Fibroblast of lung (primary cell): ENCODE data around the gene OSTM1. TPM values are rescaled to one million over a fixed set of nuclear protein-coding genes. Genes with fewer than 3 reads are reported as not detected.

Experiments used
- DNase-seq, 2 donors: peaks; one replicate each; pipeline versions ENCODE4 v3.0.0 to v3.0.0-alpha.2; 2010; ENCODE audit warnings: low read depth in 2 of 2
- H2AFZ ChIP-seq: 2 replicates; pipeline ENCODE4 v1.5.1; 2012; ENCODE audit warnings: low read length, control low read depth, inconsistent platforms
- H3K27ac ChIP-seq: 2 replicates; pipeline ENCODE4 v1.5.1; 2011; ENCODE audit warnings: low read length, control low read depth; ENCODE audit not compliant: insufficient read depth
- H3K27me3 ChIP-seq: 2 replicates; pipeline ENCODE4 v1.5.1; 2011; ENCODE audit warnings: mild to moderate bottlenecking, low read length; ENCODE audit not compliant: control insufficient read depth, insufficient read depth
- H3K36me3 ChIP-seq: 2 replicates; pipeline ENCODE4 v1.5.1; 2011; ENCODE audit warnings: low read length; ENCODE audit not compliant: control insufficient read depth, insufficient read depth
- H3K4me1 ChIP-seq: 2 replicates; pipeline ENCODE4 v1.5.1; 2011; ENCODE audit warnings: low read length; ENCODE audit not compliant: control insufficient read depth, insufficient read depth; ENCODE audit errors: extremely low read depth
- H3K4me2 ChIP-seq: 2 replicates; pipeline ENCODE4 v1.5.1; 2011; ENCODE audit warnings: low read length, control low read depth; ENCODE audit not compliant: insufficient read depth; ENCODE audit errors: extremely low read depth
- H3K4me3 ChIP-seq, 4 experiments: fragments of 200-600 bp in 1 of 4; sonication (generic) in 1 of 4; replicated peaks in 1 of 4; 2 replicates each; pipeline ENCODE4 v1.5.1; 2011 to 2016; ENCODE audit warnings: low read length in 4 of 4, low read depth in 3 of 4, mild to moderate bottlenecking in 3 of 4, control low read depth in 2 of 4, inconsistent platforms in 1 of 4, mixed read lengths in 1 of 4; ENCODE audit not compliant: insufficient read depth in 1 of 4; ENCODE audit errors: control extremely low read depth in 1 of 4
- H3K79me2 ChIP-seq: 2 replicates; pipeline ENCODE4 v1.5.1; 2012; ENCODE audit warnings: mild to moderate bottlenecking, low read length, inconsistent platforms; ENCODE audit not compliant: control insufficient read depth, insufficient read depth
- H3K9ac ChIP-seq: 2 replicates; pipeline ENCODE4 v1.5.1; 2011; ENCODE audit warnings: mild to moderate bottlenecking, low read length, control low read depth; ENCODE audit not compliant: insufficient read depth
- H3K9me3 ChIP-seq: 2 replicates; pipeline ENCODE4 v1.5.1; 2012; ENCODE audit warnings: low read depth, low read length; ENCODE audit not compliant: control insufficient read depth, insufficient read depth
- H4K20me1 ChIP-seq: 2 replicates; pipeline ENCODE4 v1.5.1; 2011; ENCODE audit warnings: low read length; ENCODE audit not compliant: control insufficient read depth, insufficient read depth; ENCODE audit errors: extremely low read depth
- EZH2 ChIP-seq: IDR thresholded peaks from 2 replicates; pipeline ENCODE4 v1.5.1; 2012; ENCODE audit warnings: low read length, control low read depth, mild to moderate bottlenecking; ENCODE audit errors: missing control alignments
- polyA plus RNA-seq, 2 donors: library from polyadenylated mRNA; depleted of rRNA in 1 of 2; stranded (reverse) in 1 of 2; unstranded in 1 of 2; fragments of >200 nt; gene quantifications; 2 replicates each; pipeline ENCODE4 v1.2.1, GENCODE V29; 2011 to 2012; ENCODE audit warnings: missing spikeins in 1 of 2
- total RNA-seq: library from RNA; depleted of rRNA; stranded (reverse); fragments of >200 nt; gene quantifications from 2 replicates; pipeline ENCODE4 v1.2.1, GENCODE V29; 2014
- TF ChIP-seq, protein P1 (sequence below), 2 donors: IDR thresholded peaks in 1 of 2; conservative IDR thresholded peaks in 1 of 2; 1 replicate in 1 of 2; 2 replicates in 1 of 2; pipeline ENCODE4 v1.5.1; 2011 to 2012; ENCODE audit warnings: low read length in 2 of 2, control low read depth in 1 of 2, inconsistent platforms in 1 of 2, low read depth in 1 of 2, mild to moderate bottlenecking in 1 of 2

OSTM1 gene
- total and polyA plus RNA-seq, 2 donors (not counting 1 experiment from before 2014, with no cell fraction given): 31.9 to 37.0 TPM

GRCh38 chr6:108113557-108114519 lies 39.3 kb upstream of the OSTM1 start:
- Histone ChIP-seq H3K9me3 (no peaks in the 10 kb centered on the region), H3K4me3 (peak overlapping the region in 3 of 4 experiments; percentile 13 to 43 (median 21)), H3K27ac (no peak overlapping the region), H2AFZ (peak overlapping the region; percentile 43), H3K79me2 (no peaks in the 10 kb centered on the region), H3K4me1 (no peaks in the 10 kb centered on the region), H3K4me2 (peak overlapping the region; percentile 76), H3K27me3 (peaks cover 44% of the 10 kb centered on the region), H4K20me1 (no peaks in the 10 kb centered on the region), H3K9ac (no peak overlapping the region), H3K36me3 (no peaks in the 10 kb centered on the region)
- TF ChIP-seq EZH2: peak; percentile 32
- TF ChIP-seq, protein P1, sequence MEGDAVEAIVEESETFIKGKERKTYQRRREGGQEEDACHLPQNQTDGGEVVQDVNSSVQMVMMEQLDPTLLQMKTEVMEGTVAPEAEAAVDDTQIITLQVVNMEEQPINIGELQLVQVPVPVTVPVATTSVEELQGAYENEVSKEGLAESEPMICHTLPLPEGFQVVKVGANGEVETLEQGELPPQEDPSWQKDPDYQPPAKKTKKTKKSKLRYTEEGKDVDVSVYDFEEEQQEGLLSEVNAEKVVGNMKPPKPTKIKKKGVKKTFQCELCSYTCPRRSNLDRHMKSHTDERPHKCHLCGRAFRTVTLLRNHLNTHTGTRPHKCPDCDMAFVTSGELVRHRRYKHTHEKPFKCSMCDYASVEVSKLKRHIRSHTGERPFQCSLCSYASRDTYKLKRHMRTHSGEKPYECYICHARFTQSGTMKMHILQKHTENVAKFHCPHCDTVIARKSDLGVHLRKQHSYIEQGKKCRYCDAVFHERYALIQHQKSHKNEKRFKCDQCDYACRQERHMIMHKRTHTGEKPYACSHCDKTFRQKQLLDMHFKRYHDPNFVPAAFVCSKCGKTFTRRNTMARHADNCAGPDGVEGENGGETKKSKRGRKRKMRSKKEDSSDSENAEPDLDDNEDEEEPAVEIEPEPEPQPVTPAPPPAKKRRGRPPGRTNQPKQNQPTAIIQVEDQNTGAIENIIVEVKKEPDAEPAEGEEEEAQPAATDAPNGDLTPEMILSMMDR (conservative IDR thresholded peaks at IDR 0.05 in 1 of 2, IDR thresholded peaks at IDR 0.05 in 1 of 2; ENCODE audit: low read depth in 1 of 2, low read length in 2 of 2): peak; percentile 55 to 59
- DNase-seq: peak; percentile 35 to 71

GRCh38 chr6:108108374-108108773 lies 33.8 kb upstream of the OSTM1 start:
- Histone ChIP-seq H4K20me1 (no peaks in the 10 kb centered on the region), H3K4me1 (no peaks in the 10 kb centered on the region), H3K27me3 (peaks cover 7% of the 10 kb centered on the region), H2AFZ (no peak overlapping the region), H3K27ac (no peak overlapping the region), H3K79me2 (no peaks in the 10 kb centered on the region), H3K9me3 (no peaks in the 10 kb centered on the region), H3K4me3 (no peak overlapping the region), H3K4me2 (no peak overlapping the region), H3K36me3 (no peaks in the 10 kb centered on the region), H3K9ac (no peak overlapping the region)
- no peak for TF ChIP-seq EZH2
- no peak for DNase-seq

GRCh38 chr6:108107102-108107501 lies 32.6 kb upstream of the OSTM1 start:
- Histone ChIP-seq H3K9ac (no peak overlapping the region), H3K4me3 (no peak overlapping the region), H3K4me1 (no peaks in the 10 kb centered on the region), H3K27me3 (peaks cover 4% of the 10 kb centered on the region), H3K4me2 (no peak overlapping the region), H3K9me3 (no peaks in the 10 kb centered on the region), H2AFZ (no peak overlapping the region), H3K27ac (no peak overlapping the region), H4K20me1 (no peaks in the 10 kb centered on the region), H3K79me2 (no peaks in the 10 kb centered on the region), H3K36me3 (no peaks in the 10 kb centered on the region)
- DNase-seq: no peak
- TF ChIP-seq EZH2: no peak
- TF ChIP-seq, protein P1 (conservative IDR thresholded peaks at IDR 0.05 in 1 of 2, IDR thresholded peaks at IDR 0.05 in 1 of 2; ENCODE audit: low read depth in 1 of 2, low read length in 2 of 2): no peak
